Lower leg skin (tissue), 4 donors: ENCODE results near the gene NOVA2. TPM values are rescaled to one million over a fixed set of nuclear protein-coding genes. Genes with fewer than 3 reads are reported as not detected.
"Not testable (repeated sequence)": the region's sequence is repeated elsewhere in the genome, so short reads cannot be mapped to it uniquely, and the experiment has no call there.

Experiments used
- DNase-seq, 2 donors: peaks; one replicate each; pipeline ENCODE4 v3.0.0-alpha.2; 2019; ENCODE audit warnings: low spot score in 2 of 2
- H3K4me3 ChIP-seq: fragments of 200-600 bp; sonication (generic); 2 replicates; pipeline ENCODE4 v1.5.1; 2017; ENCODE audit warnings: mild to moderate bottlenecking, low read depth; ENCODE audit not compliant: poor library complexity, severe bottlenecking
- CTCF ChIP-seq, 3 donors: fragments of 450-650 bp; IDR thresholded peaks; one replicate each; pipeline ENCODE4 v1.5.1; 2016; ENCODE audit warnings: antibody characterized with exemption in 3 of 3, mild to moderate bottlenecking in 3 of 3, moderate library complexity in 2 of 3
- POLR2A ChIP-seq, 2 donors: fragments of 450-650 bp; IDR thresholded peaks; one replicate each; pipeline ENCODE4 v1.6.1; 2016 to 2017; ENCODE audit warnings: antibody characterized with exemption in 2 of 2, mild to moderate bottlenecking in 1 of 2, moderate library complexity in 1 of 2
- WGBS, 2 donors: methylation state at CpG; one replicate each; pipeline ENCODE4 v1.1.5; 2018; 5-methylcytosine and 5-hydroxymethylcytosine counted together
- intact Hi-C: fragments of 100-400 bp; cut with DNase I; formaldehyde crosslinking; loops from one replicate; pipeline ENCODE4 v1.15.0; 2023; ENCODE audit warnings: low total_unique reads
- total RNA-seq, 4 donors: library from RNA; depleted of rRNA; stranded (reverse); fragments of >200 nt; gene quantifications; one replicate each; pipeline ENCODE4 v1.1.0, GENCODE V29; 2016

NOVA2 gene
- total RNA-seq, 4 donors from 2014 or later, result 0.25 to 0.91 (median 0.66) TPM

GRCh38 chr19:45899253-45899652 lies 74.4 kb downstream of the NOVA2 start:
- TF ChIP-seq POLR2A (IDR thresholded peaks at IDR 0.05) (no peak), CTCF (IDR thresholded peaks at IDR 0.05) (no peak)
- no peak overlapping the region for H3K4me3 ChIP-seq
- WGBS, 2 donors, result 94% methylated on average over 7 of the region's 7 CpGs
- no peak for DNase-seq
- intact Hi-C loops, result no loop called here

- TF ChIP-seq POLR2A (IDR thresholded peaks at IDR 0.05) (no peak), CTCF (IDR thresholded peaks at IDR 0.05) (no peak)
- no peak for DNase-seq
- intact Hi-C loops, result no loop called here
- WGBS, 2 donors, result 86 to 91% methylated on average over 8 of the region's 8 CpGs
- H3K4me3 ChIP-seq, result no peak overlapping the region
Measured at GRCh38 chr19:45897261-45897812, 76.3 kb downstream of the NOVA2 start.

GRCh38 chr19:45895983-45896599 lies 77.6 kb downstream of the NOVA2 start:
- WGBS, 2 donors, result 87 to 95% methylated on average over 12 of the region's 12 CpGs
- DNase-seq, intact Hi-C loops, H3K4me3 ChIP-seq: not testable (repeated sequence)

- H3K4me3 ChIP-seq, result no peak overlapping the region
- intact Hi-C loops, result no loop called here
- DNase-seq, result no peak
- TF ChIP-seq CTCF (IDR thresholded peaks at IDR 0.05) (no peak), POLR2A (IDR thresholded peaks at IDR 0.05) (no peak)
- 81 to 82% methylated on average over 9 of the region's 9 CpGs for WGBS, 2 donors
Measured at GRCh38 chr19:45895519-45895972, 78.1 kb downstream of the NOVA2 start.

GRCh38 chr19:45890877-45891276 lies 82.8 kb downstream of the NOVA2 start:
- TF ChIP-seq CTCF (IDR thresholded peaks at IDR 0.05) (no peak), POLR2A (IDR thresholded peaks at IDR 0.05) (no peak)
- H3K4me3 ChIP-seq, result no peak overlapping the region
- 87 to 89% methylated on average over 16 to 17 of the region's 17 CpGs for WGBS, 2 donors
- intact Hi-C loops, result no loop called here
- no peak for DNase-seq

- intact Hi-C loops, result no loop called here
- no peak for TF ChIP-seq POLR2A (IDR thresholded peaks at IDR 0.05)
- TF ChIP-seq CTCF (IDR thresholded peaks at IDR 0.05), result no peak
- WGBS, 2 donors, result 69 to 83% methylated on average over 6 of the region's 6 CpGs
- DNase-seq, result no peak
- H3K4me3 ChIP-seq, result no peak overlapping the region
Measured at GRCh38 chr19:45889210-45889885, 84.3 kb downstream of the NOVA2 start.
